Stimulated activated CD8-positive, alpha-beta memory T cell treated with anti-CD3 and anti-CD28 coated beads, Interleukin-7, amount 100 ng/mL, for 24 hours (primary cell): Measurements from ENCODE around the gene NUAK2.
"Not testable (repeated sequence)": the region's sequence is repeated elsewhere in the genome, so short reads cannot be mapped to it uniquely, and the experiment has no call there.

Experiments used
- DNase-seq: peaks from one replicate; pipeline ENCODE4 v3.0.0-alpha.2; 2020; ENCODE audit warnings: low read depth

NUAK2 gene

GRCh38 chr1:205318231-205318991, 3.1 kb downstream of the NUAK2 start:
- no peak for DNase-seq

GRCh38 chr1:205317311-205317917, 4.1 kb downstream of the NUAK2 start:
- DNase-seq: no peak

- DNase-seq: no peak
Observed at GRCh38 chr1:205316161-205316566, 5.4 kb downstream of the NUAK2 start.

GRCh38 chr1:205315008-205315618, 6.4 kb downstream of the NUAK2 start:
- no peak for DNase-seq

GRCh38 chr1:205313563-205314308, 7.8 kb downstream of the NUAK2 start:
- DNase-seq: no peak

GRCh38 chr1:205312866-205313562, 8.5 kb downstream of the NUAK2 start:
- no peak for DNase-seq

- DNase-seq: no peak
Observed at GRCh38 chr1:205310976-205311704, 10.4 kb downstream of the NUAK2 start.

GRCh38 chr1:205309741-205310140, 11.8 kb downstream of the NUAK2 start:
- DNase-seq: no peak

GRCh38 chr1:205306929-205307566, 14.5 kb downstream of the NUAK2 start:
- no peak for DNase-seq

- no peak for DNase-seq
Observed at GRCh38 chr1:205304695-205305070, 16.9 kb downstream of the NUAK2 start.

GRCh38 chr1:205304046-205304694, 17.4 kb downstream of the NUAK2 start:
- DNase-seq: no peak

- no peak for DNase-seq
Observed at GRCh38 chr1:205303247-205303888, 18.2 kb downstream of the NUAK2 start.

GRCh38 chr1:205301842-205302588, 19.5 kb downstream of the NUAK2 start:
- DNase-seq: no peak

GRCh38 chr1:205301205-205301821, 20.2 kb downstream of the NUAK2 start:
- DNase-seq: no peak

- DNase-seq: no peak
Observed at GRCh38 chr1:205300149-205300548, 21.4 kb downstream of the NUAK2 start.

- DNase-seq: no peak
Observed at GRCh38 chr1:205298191-205298994, 23.2 kb downstream of the NUAK2 start.

- not testable (repeated sequence) for DNase-seq
Observed at GRCh38 chr1:205297546-205298177, 23.9 kb downstream of the NUAK2 start.
